Hepatocyte (in vitro differentiated cells): ENCODE measurements around the gene RBCK1.

Experiments used
- CTCF ChIP-seq: fragments of 200-600 bp; sonication (generic); IDR thresholded peaks from 2 replicates; pipeline ENCODE4 v1.5.1; 2016; ENCODE audit warnings: antibody characterized with exemption, mild to moderate bottlenecking; ENCODE audit not compliant: poor library complexity
- EZH2 ChIP-seq: fragments of 200-600 bp; sonication (generic); IDR thresholded peaks from 2 replicates; pipeline ENCODE4 v1.6.1; 2016; ENCODE audit warnings: antibody characterized with exemption, mild to moderate bottlenecking, borderline replicate concordance

GRCh38 chr20:417801-418342, 9.8 kb downstream of the RBCK1 start:
- TF ChIP-seq CTCF (no peak), EZH2 (no peak)
